Activated T-cell treated with anti-CD3 and anti-CD28 coated beads, Interleukin-2, amount 50 U/mL, for 72 hours (primary cell): Measurements from ENCODE around the gene FAM124B. TPM values are rescaled to one million over a fixed set of nuclear protein-coding genes. Genes with fewer than 3 reads are reported as not detected.

Source experiments
- ATAC-seq, 2 donors: fragments of 150-1000 bp; cut with Tn5 transposase; replicated peaks in 1 of 2; 2 replicates each; pipeline ENCODE4 v1.10.0; 2021; ENCODE audit warnings: moderate library complexity in 2 of 2, mild to moderate bottlenecking in 1 of 2
- DNase-seq, 2 donors: peaks; one replicate each; pipeline ENCODE4 v3.0.0; 2021 to 2022; ENCODE audit warnings: mixed read lengths in 1 of 2
- H3K27ac Mint-ChIP-seq: one replicate; pipeline ENCODE4 v1.8.0; 2022; ENCODE audit warnings: mild to moderate bottlenecking, moderate library complexity, mixed read lengths
- H3K27me3 Mint-ChIP-seq: one replicate; pipeline ENCODE4 v1.8.0; 2022; ENCODE audit warnings: low read depth, mixed read lengths
- H3K36me3 Mint-ChIP-seq, 2 donors: one replicate each; pipeline ENCODE4 v1.8.0; 2022; ENCODE audit warnings: mixed read lengths in 2 of 2, mild to moderate bottlenecking in 1 of 2; ENCODE audit not compliant: insufficient read depth in 2 of 2
- H3K4me1 Mint-ChIP-seq: one replicate; pipeline ENCODE4 v1.8.0; 2022; ENCODE audit warnings: low read depth, mixed read lengths
- H3K4me3 Mint-ChIP-seq, 2 donors: one replicate each; pipeline ENCODE4 v1.8.0; 2022; ENCODE audit warnings: mild to moderate bottlenecking in 2 of 2, mixed read lengths in 2 of 2, moderate library complexity in 2 of 2
- H3K9me3 Mint-ChIP-seq, 2 donors: one replicate each; pipeline ENCODE4 v1.8.0; 2022; ENCODE audit warnings: mixed read lengths in 2 of 2
- total RNA-seq, 2 donors: library from RNA; stranded (reverse); gene quantifications; one replicate each; pipeline ENCODE4 v1.2.3, GENCODE V29; 2022

The FAM124B gene
- total RNA-seq, 2 donors from 2014 or later, result 0.31 to 0.32 TPM

DNA sequence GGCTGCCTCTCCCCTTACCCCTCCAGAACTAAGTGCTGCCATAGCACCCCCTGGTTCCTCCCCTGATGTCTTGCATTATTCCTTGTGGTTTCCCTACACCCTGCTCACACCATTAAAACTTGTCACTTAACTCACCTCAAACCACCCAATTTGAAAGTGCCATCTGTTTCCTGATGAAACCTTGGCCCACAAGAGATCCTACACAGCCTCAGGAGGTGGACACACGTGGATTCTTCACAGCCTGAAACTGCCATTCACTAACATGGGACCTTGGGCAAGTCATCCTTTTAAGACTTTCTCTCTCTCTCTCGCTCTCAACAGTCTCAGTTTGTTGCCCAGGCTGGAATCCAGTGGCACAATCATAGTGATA, 27.5 kb upstream of the FAM124B start:
- ATAC-seq, result no peak

GRCh38 chr2:224428787-224429440, 27.0 kb upstream of the FAM124B start:
- DNase-seq (no peak), ATAC-seq (no peak)
- Mint-ChIP-seq H3K9me3 (peaks cover 4 to 6% of the 10 kb centered on the region in 2 donors), H3K27ac (no peak overlapping the region), H3K27me3 (peaks cover 15% of the 10 kb centered on the region), H3K4me1 (peaks cover 7% of the 10 kb centered on the region), H3K36me3 (peaks cover 2% of the 10 kb centered on the region in 2 donors), H3K4me3 (no peak overlapping the region)

More for the DNA sequence above, 27.5 kb upstream of the FAM124B start:
- H3K9me3 Mint-ChIP-seq, result peaks cover 4 to 5% of the 10 kb centered on the region in 2 donors
- H3K27me3 Mint-ChIP-seq, result peaks cover 15% of the 10 kb centered on the region
- no peak overlapping the region for H3K4me3 Mint-ChIP-seq
- H3K27ac Mint-ChIP-seq, result no peak overlapping the region
- peaks cover 7% of the 10 kb centered on the region for H3K4me1 Mint-ChIP-seq
- no peak for DNase-seq
- H3K36me3 Mint-ChIP-seq, result peaks cover 2% of the 10 kb centered on the region in 2 donors

- H3K27ac Mint-ChIP-seq, result no peak overlapping the region
- H3K9me3 Mint-ChIP-seq, result peaks cover 4 to 6% of the 10 kb centered on the region in 2 donors
- no peak for ATAC-seq
- no peak overlapping the region for H3K4me3 Mint-ChIP-seq
- DNase-seq, result no peak
- H3K27me3 Mint-ChIP-seq, result peaks cover 14% of the 10 kb centered on the region
- H3K4me1 Mint-ChIP-seq, result peaks cover 6% of the 10 kb centered on the region
- H3K36me3 Mint-ChIP-seq, result peaks cover 2% of the 10 kb centered on the region in 2 donors
Observed at GRCh38 chr2:224427471-224427870, 25.6 kb upstream of the FAM124B start.

DNA sequence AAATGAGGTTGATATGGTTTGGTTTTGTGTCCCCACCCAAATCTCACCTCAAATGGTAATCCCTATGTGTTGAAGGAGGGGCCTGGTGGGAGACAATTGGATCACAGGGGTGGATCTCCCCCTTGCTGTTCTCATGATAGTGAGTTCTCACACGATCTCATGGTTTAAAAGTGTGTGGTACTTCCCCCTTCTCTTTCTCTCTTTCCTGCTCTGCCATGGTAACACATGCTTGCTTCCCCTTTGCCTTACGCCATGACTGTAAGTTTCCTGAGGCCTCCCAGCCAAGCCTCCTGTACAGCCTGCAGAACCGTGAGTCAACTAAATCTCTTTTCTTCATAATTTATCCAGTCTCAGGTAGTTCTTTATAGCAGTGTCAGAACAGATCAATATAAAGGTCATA, 24.7 kb upstream of the FAM124B start:
- Mint-ChIP-seq H3K27ac (no peak overlapping the region), H3K27me3 (peaks cover 7% of the 10 kb centered on the region), H3K9me3 (peaks cover 4 to 6% of the 10 kb centered on the region in 2 donors), H3K4me3 (no peak overlapping the region), H3K4me1 (no peaks in the 10 kb centered on the region), H3K36me3 (peaks cover 2% of the 10 kb centered on the region in 2 donors)
- ATAC-seq, result no peak
- no peak for DNase-seq

DNA sequence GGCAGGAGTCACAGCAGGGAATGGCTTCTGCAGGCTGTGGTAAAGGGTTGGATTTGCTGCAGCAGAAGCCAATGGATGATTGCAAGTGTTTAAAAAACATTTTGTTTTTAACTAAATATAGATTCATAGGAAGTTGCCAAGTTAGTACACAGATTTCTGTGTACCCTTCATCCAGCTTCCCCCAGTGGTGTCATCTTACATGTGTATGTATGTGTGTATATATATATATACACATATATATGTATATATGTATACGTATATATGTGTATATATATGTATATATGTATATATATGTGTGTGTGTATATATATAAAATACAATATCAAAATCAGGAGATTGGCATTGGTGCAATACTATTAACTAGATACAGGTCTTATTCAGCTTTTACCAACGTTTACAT, 19.2 kb upstream of the FAM124B start:
- Mint-ChIP-seq H3K27ac (no peak overlapping the region), H3K27me3 (no peaks in the 10 kb centered on the region)

GRCh38 chr2:224417947-224418346, 16.0 kb upstream of the FAM124B start:
- Mint-ChIP-seq H3K4me1 (no peaks in the 10 kb centered on the region), H3K36me3 (no peaks in the 10 kb centered on the region), H3K9me3 (peaks cover 0 to 1% of the 10 kb centered on the region in 2 donors), H3K27me3 (no peaks in the 10 kb centered on the region), H3K4me3 (no peak overlapping the region), H3K27ac (no peak overlapping the region)
- ATAC-seq (no peak), DNase-seq (no peak)

More for the DNA sequence above, 19.2 kb upstream of the FAM124B start:
- Mint-ChIP-seq H3K4me3 (no peak overlapping the region), H3K4me1 (no peaks in the 10 kb centered on the region), H3K9me3 (peaks cover 3 to 4% of the 10 kb centered on the region in 2 donors), H3K36me3 (peaks cover 0 to 2% of the 10 kb centered on the region in 2 donors)
- ATAC-seq, result no peak
- no peak for DNase-seq

DNA sequence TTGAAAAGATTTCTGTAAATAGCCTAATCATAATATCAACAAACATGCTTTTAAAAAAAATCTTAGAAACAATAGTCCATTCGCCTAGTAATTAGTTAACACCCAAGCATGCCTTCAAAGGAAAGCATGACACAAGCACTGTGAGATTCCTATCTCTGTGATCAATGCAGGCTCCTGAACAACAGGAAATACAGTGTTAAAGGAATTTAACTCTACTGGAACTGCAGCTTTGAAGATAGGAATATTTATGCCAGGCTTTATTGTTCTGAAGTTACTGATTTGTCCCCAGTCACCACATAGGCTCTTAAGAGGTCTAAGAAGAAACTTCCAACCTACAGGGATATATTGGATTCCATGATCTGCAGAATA, 15.4 kb upstream of the FAM124B start:
- Mint-ChIP-seq H3K27me3 (no peaks in the 10 kb centered on the region), H3K4me1 (no peaks in the 10 kb centered on the region), H3K9me3 (peaks cover 0 to 1% of the 10 kb centered on the region in 2 donors), H3K27ac (no peak overlapping the region), H3K36me3 (no peaks in the 10 kb centered on the region), H3K4me3 (no peak overlapping the region)
- DNase-seq (no peak), ATAC-seq (no peak)

GRCh38 chr2:224416656-224417360, 14.9 kb upstream of the FAM124B start:
- DNase-seq (no peak), ATAC-seq (no peak)
- H3K4me1 Mint-ChIP-seq, result no peaks in the 10 kb centered on the region
- no peaks in the 10 kb centered on the region for H3K36me3 Mint-ChIP-seq
- H3K4me3 Mint-ChIP-seq, result no peak overlapping the region
- no peaks in the 10 kb centered on the region for H3K27me3 Mint-ChIP-seq
- no peak overlapping the region for H3K27ac Mint-ChIP-seq
- peaks cover 0 to 1% of the 10 kb centered on the region in 2 donors for H3K9me3 Mint-ChIP-seq

GRCh38 chr2:224413381-224413780, 11.5 kb upstream of the FAM124B start:
- Mint-ChIP-seq H3K4me3 (no peak overlapping the region), H3K4me1 (no peaks in the 10 kb centered on the region), H3K27ac (no peak overlapping the region), H3K27me3 (no peaks in the 10 kb centered on the region), H3K9me3 (no peaks in the 10 kb centered on the region), H3K36me3 (no peaks in the 10 kb centered on the region)
- ATAC-seq, result no peak
- no peak for DNase-seq

DNA sequence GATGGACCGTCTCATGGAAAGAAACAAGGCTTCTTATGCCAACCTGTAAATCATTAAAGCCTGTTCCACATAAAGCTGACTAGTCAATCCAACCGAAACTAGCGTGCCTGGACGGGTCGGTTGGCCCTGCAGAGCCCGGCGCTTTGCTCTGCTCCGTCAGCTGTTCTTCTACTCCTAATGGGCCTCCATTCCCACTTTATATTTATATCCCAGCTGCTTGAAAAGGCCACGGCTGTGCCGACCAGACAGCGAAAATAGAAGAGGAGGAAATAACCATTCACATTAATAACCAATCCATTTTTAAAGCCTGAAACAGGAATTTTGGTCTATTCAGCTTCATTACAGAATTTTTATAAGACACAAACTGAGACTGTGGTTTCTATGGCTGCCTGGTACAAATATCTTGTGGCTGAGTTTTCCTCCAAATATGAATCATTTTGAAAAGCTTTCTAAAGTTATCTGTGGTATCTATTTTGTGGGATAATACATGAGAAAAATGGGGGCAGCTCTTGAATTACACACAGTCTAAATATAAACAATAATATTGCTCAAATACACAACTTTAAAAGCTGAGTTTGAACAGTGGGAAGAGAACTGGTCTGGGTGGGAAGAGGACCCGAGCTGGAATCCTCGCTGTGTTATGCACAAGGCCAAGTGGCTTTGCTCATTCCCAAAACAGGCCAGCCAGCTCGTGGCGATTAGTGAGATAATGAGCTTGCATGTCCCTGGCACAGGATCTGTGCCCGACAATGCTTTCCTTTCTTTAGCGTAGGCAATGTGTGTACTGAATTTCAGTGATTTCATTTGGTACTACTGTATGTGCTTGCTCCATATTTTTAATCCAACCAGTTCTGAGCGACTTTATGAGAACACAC, 10.5 kb upstream of the FAM124B start:
- H3K27me3 Mint-ChIP-seq, result no peaks in the 10 kb centered on the region
- peaks cover 3% of the 10 kb centered on the region for H3K4me1 Mint-ChIP-seq
- no peak overlapping the region for H3K4me3 Mint-ChIP-seq
- no peaks in the 10 kb centered on the region for H3K9me3 Mint-ChIP-seq
- ATAC-seq, result no peak
- DNase-seq, result no peak
- no peak overlapping the region for H3K27ac Mint-ChIP-seq
- no peaks in the 10 kb centered on the region for H3K36me3 Mint-ChIP-seq

DNA sequence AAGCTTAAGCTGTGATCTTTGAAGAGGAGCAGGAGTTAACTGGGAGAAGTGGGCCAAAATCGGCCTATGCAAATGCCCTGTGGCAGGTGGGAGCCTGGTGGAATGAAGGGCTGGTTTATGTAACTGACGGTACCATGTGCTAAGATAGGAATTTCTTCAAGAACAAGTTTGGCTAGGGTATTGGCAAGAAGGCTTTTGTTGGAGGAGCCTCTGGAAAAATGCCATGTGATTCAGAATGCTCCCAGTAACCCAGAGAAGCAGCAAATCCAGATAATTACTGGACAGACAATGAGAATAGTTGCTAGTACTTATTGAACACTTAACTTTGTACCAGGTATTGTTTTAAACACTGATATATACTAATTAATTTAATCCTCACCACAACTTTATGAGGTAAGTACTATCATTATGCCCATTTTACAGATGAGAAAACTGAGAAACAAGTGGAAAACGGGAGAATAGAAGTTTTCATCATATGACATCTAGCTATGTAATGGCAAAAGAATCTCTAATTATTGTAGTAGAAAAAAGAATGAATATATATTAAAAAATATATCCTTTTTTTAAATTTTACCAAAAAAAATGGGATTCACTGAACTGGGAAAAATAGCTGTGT, 9.1 kb upstream of the FAM124B start:
- H3K4me1 Mint-ChIP-seq, result peaks cover 12% of the 10 kb centered on the region
- no peak for DNase-seq
- H3K4me3 Mint-ChIP-seq, result no peak overlapping the region
- no peak overlapping the region for H3K27ac Mint-ChIP-seq
- peaks cover 3% of the 10 kb centered on the region in 2 donors for H3K9me3 Mint-ChIP-seq
- ATAC-seq, result no peak
- peaks cover 0 to 4% of the 10 kb centered on the region in 2 donors for H3K36me3 Mint-ChIP-seq
- H3K27me3 Mint-ChIP-seq, result peaks cover 6% of the 10 kb centered on the region

DNA sequence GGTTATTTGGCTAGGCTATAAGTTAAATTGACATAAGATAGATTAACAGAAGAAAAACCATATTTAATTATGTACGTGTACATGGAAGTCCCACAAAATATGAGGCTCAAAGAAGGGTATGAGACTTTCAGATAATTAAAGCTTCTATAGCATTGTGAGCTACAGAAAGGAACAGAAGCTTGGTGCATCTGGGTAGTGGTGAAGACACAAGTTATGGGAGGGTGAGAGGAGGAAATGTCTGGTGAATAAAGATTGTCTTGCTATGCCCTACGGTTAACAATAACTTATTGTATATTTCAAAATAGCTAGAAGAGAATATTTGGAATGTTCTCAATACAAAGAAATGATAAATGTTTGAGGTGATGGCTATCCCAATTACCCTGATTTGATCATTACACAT, 6.8 kb upstream of the FAM124B start:
- H3K36me3 Mint-ChIP-seq, result peaks cover 0 to 4% of the 10 kb centered on the region in 2 donors
- H3K27ac Mint-ChIP-seq, result no peak overlapping the region
- H3K27me3 Mint-ChIP-seq, result peaks cover 6% of the 10 kb centered on the region
- peaks cover 3% of the 10 kb centered on the region in 2 donors for H3K9me3 Mint-ChIP-seq
- DNase-seq, result no peak
- ATAC-seq, result no peak
- H3K4me3 Mint-ChIP-seq, result no peak overlapping the region
- H3K4me1 Mint-ChIP-seq, result peaks cover 12% of the 10 kb centered on the region
